ENCODE data around the gene ECHDC3.
"Not testable (repeated sequence)": the region's sequence is repeated elsewhere in the genome, so short reads cannot be mapped to it uniquely, and the experiment has no call there.

ECHDC3 gene

GRCh38 chr10:11715815-11716494 is 26.2 kb upstream of the ECHDC3 start:
- DNase-seq (ENCODE audit: low read depth in 2 of 2), result no peak

DNA sequence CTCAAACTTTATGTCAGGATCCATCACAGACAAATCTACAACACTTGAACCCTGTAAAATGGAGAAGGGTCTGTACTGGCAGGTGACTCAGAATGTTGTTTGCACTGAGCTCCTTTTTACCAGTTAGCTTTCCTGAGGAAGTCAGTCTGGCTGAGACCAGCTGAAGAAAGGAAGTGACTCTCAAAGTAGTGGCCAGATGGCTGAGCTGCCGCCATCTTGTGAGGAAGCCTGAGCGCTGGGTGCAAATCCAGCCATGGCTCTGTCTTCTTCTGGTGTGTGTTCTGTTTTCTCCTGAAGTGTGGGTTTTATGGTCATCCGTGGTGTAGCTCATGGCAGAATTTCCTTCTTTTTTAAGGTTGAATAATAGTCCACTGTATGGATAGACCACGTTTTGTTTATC is 25.5 kb upstream of the ECHDC3 start:
- DNase-seq (ENCODE audit: low read depth in 2 of 2), result no peak

DNA sequence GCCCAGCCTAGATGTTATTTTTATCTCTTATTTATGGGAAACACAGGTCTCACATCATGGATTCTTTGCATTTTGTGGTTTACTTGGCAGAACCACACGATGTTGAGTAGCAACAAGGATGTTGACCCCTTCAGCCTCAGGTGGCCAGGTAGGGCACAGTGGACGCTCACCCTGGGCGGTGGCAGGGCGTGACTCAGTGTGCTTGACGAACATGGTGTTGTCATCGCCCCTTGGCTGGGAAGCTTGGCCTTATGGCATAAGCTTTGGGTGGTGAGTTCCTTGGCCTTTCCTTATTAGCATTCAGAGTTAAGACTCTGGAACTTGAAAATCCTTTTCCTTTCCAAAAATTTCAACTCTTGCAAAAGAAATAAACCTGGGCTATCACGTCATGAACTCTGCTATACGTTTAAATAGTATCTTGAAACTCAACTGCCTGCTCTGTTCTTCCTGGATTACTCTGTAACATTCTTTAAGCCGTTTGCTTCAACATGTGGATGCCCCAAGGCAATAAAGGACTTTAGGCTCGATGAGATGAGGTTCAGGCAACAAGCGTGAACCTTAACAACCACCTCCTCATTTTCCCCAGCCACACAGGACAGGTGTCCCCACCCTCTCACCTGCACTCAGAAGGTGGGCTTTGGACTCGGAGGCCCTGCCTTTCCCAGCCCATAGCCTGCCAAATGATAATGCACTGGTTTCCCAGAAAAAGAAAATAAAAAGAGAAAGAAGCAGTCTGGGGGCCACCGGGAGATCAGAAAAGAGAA is 22.5 kb upstream of the ECHDC3 start:
- no peak for DNase-seq (ENCODE audit: low read depth in 2 of 2)

GRCh38 chr10:11720260-11720741 is 21.9 kb upstream of the ECHDC3 start:
- no peak for DNase-seq (ENCODE audit: low read depth in 2 of 2)

DNA sequence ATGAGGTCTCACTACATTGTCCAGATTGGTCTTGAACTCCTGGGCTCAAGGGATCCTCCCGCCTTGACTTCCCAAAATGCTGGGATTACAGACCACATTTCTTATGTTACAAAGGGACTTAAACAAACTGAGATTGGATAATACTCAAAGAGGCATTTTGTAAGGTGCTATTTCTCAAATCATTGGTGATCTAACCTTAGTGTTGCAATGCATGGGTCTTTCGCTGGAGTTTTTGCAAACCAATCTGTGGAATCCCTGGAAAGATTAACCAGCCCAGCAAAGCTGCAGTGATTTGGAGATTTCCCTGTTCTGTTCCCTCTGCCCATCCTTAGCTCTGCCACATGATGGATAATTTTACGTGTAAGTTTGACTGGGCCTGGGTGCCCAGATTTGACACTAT is 20.4 kb upstream of the ECHDC3 start:
- DNase-seq (ENCODE audit: low read depth in 2 of 2), result no peak

DNA sequence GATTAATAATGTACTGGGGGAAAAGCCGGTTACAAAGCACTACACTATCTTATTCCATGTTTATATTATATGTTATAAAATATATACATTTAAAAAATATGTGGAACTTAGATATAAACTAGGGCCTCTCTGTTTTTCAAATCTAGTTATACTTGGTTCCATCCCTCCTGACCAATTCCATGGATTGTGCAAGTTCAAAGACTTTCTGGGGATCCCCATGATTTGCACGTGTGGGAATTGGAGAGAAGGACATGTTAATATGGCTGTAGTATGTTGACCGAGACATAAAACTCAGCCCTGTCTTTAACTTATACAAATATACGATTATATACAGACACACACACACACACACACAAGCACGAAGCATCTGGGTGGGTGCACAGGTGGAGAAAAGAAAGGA is 18.8 kb upstream of the ECHDC3 start:
- DNase-seq (ENCODE audit: low read depth in 2 of 2), result no peak

DNA sequence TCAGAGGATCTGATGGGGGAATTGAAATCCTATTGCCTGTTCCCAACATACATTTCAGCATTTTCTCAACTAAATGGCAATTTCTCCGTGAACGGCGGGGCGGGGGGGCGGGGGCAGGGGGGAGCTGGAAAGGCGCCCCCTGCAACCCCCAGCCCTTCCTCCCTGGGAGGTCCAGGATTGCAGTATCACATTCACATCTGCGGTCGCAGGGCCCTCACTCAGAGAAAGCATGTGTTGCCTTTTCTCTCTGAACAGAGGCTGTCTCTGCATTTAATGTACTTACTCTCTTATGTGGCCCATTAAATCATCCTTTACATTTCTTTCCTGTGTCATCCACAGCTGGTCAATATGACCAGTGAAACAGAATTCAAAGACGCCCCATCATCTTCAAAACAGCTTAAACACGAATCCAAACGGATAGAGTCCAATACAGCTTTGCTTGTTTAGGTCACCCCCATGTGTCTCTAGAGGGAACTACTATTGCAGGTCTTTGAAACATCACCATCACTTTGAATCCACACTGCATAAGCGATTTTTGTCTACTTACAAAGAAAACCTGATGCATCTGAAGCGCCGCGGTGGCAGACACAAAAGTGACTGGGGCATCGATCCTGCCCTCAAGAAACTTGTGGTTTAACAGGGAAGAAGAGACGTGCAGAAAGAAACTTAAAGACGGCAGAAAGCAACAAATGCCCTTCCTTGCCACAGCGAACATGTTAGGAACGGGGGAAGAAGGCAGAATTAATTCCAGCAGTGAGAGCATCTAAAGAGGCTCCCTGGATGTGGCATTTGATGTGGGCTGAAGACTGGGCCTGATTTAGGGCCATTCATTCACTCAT is 17.0 kb upstream of the ECHDC3 start:
- DNase-seq (ENCODE audit: low read depth in 2 of 2), result no peak

GRCh38 chr10:11725912-11726311 is 16.3 kb upstream of the ECHDC3 start:
- no peak for DNase-seq (ENCODE audit: low read depth in 2 of 2)

GRCh38 chr10:11727563-11727962 is 14.6 kb upstream of the ECHDC3 start:
- no peak for DNase-seq (ENCODE audit: low read depth in 2 of 2)

- DNase-seq (ENCODE audit: low read depth in 2 of 2), result no peak
Measured at GRCh38 chr10:11728353-11728752, 13.8 kb upstream of the ECHDC3 start.

DNA sequence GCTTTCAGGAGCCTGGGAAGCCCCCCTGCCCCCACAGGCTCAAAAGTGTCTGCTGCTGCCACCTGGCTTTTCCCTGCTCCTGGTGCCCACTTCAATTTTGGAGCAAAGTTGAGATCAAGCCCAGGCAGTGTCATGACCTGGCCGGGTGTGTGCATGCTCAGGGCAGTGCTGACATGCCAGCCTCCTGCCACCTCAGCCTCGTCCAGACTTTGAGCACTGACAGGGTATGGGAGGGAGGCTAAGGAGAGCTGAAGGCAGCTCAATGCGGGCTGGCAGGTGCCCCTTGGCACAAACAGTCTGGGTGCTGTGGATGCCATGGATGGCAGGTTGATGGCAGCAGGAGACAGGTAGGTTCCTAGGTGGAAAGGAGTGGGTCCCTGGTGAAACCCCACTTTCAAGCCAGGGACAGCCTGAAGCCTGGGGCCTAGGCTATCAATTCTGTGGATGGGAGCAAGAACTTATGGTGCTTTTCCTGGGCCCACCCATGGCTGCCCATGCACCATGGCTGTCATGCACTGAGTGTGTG is 12.3 kb upstream of the ECHDC3 start:
- no peak for DNase-seq (ENCODE audit: low read depth in 2 of 2)

DNA sequence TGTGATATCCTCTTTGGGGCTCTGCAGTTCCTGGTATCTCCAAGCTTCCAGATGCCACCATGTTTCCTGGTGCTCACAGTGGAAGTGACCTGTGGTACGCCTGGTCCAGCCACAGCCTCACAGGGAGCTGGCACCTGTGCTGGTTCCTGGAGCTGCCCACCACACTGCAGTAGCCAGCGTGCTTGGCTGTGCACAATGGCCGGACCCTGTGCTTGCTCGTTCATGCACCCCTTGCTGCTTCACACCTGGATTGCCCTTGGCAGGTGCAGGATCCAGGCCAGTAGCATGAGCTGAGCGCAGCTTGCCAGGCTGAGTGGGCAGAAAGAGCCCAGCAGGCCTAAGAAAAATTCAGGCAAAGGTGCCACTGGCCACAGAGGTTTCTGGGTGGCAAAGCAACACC is 11.4 kb upstream of the ECHDC3 start:
- no peak for DNase-seq (ENCODE audit: low read depth in 2 of 2)

DNA sequence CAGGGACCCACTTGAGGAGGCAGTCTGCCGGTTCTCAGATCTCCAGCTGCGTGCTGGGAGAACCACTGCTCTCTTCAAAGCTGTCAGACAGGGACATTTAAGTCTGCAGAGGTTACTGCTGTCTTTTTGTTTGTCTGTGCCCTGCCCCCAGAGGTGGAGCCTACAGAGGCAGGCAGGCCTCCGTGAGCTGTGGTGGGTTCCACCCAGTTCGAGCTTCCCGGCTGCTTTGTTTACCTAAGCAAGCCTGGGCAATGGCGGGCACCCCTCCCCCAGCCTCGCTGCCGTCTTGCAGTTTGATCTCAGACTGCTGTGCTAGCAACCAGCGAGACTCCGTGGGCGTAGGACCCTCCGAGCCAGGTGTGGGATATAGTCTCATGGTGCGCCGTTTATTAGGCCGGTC is 5.4 kb upstream of the ECHDC3 start:
- not testable (repeated sequence) for DNase-seq (ENCODE audit: low read depth in 2 of 2)

- DNase-seq (ENCODE audit: low read depth in 2 of 2), result not testable (repeated sequence)
Measured at GRCh38 chr10:11737258-11738032, 4.7 kb upstream of the ECHDC3 start.

DNA sequence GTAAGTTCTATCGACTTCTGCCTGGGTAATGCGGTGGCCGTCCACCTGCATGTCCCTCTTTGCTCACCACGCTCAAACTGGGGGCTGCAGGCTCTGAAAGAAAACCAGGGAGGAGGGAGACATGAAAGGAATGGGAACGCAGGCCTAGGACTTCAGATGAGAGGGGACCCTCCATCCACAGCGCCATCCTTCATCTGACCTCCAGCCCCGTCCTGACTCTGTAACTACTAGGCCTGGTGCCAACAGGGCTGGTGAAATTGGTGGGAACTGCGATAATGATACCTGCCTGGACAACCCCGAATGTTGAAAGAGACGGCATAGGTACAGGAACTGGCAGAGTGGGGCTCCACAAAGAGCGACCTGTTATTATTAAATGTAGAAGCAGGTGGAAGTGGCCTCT is 1.3 kb upstream of the ECHDC3 start:
- DNase-seq (ENCODE audit: low read depth in 2 of 2), result no peak

GRCh38 chr10:11741608-11742007 is 574 bp upstream of the ECHDC3 start:
- DNase-seq (ENCODE audit: low read depth in 2 of 2), result no peak

DNA sequence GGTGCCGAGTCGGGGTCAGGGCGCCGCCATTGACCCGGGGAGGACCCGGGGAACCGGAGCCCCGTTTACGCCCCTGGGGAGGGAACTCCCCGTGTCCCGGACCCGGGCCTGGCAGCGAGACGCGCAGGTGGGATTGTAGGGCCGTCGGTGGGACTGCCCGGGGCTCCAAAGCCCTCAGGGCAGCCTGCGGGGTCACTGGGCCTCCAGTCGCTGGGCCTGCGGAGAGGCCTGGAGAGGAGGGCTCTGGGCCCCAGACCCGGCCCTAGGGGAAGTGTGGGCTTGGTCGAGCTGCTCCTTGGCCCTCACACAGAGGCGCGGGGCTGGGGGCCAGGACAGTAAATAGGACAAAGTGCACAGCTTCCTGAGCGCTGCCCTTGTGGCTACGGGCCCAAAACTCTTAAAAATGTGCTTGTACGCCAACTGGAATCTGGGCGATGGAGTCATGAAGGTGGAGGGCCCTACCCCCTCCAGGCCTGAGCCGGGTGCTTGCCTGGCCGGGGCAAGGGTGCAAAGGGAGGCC is 657 bp downstream of the ECHDC3 start:
- no peak for DNase-seq (ENCODE audit: low read depth in 2 of 2)

GRCh38 chr10:11743461-11744338 is 1.5 kb downstream of the ECHDC3 start:
- no peak for DNase-seq (ENCODE audit: low read depth in 2 of 2)

- no peak for DNase-seq (ENCODE audit: low read depth in 2 of 2)
Measured at GRCh38 chr10:11745045-11745444, 2.9 kb downstream of the ECHDC3 start.

- DNase-seq (ENCODE audit: low read depth in 2 of 2), result no peak
Measured at GRCh38 chr10:11746883-11747539, 4.8 kb downstream of the ECHDC3 start.

All from stimulated activated CD8-positive, alpha-beta memory T cell treated with anti-CD3 and anti-CD28 coated beads, Interleukin-2, amount 100 ng/mL, for 48 hours (primary cell).